NCI-H2227 (cell line): Measurements from ENCODE around the gene JOSD2.
"Not testable (repeated sequence)": the region's sequence is repeated elsewhere in the genome, so short reads cannot be mapped to it uniquely, and the experiment has no call there.

Source experiments
- DNase-seq: peaks from one replicate; lab custom pipeline; 2025; ENCODE audit not compliant: unreplicated experiment; lab: John Stamatoyannopoulos, UW

JOSD2 gene

DNA sequence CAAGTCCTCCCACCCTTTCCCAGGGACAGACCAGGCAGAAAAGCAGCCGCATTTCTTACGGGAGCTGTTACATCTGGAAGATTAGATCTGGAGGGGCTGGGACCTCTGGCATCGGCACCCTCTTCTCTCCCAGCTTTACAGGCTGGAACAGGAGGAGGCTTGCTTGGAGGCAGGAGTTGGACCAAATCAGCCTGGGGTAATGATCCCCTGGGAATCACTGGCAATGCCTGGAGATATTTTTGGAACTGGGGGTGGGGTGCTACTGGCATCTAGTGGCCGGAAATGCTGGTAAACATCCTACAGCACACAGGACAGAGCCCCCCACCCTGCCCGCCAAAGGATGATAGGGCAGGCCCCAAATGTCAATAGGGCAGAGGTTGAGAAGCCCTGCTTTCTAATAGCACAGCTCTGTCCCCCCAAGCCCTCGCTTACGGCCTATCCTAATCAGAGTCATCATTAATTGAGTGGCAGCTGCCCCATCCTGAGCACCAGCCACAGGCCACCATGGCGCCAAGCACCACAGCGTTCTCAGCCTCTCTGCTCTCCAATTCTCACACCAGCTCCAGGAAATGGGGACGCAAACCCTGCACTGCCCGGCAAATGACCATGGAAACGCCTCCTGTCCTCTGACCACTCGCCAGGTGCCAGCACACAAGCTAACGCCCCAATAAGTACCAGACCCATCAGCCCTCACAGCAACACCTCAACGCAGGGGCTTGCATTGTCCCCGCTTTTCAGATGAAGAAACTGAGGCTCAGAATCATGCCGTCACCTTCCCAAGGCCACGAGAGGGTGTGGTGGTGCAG lies 36.6 kb upstream of the JOSD2 start:
- no peak for DNase-seq

DNA sequence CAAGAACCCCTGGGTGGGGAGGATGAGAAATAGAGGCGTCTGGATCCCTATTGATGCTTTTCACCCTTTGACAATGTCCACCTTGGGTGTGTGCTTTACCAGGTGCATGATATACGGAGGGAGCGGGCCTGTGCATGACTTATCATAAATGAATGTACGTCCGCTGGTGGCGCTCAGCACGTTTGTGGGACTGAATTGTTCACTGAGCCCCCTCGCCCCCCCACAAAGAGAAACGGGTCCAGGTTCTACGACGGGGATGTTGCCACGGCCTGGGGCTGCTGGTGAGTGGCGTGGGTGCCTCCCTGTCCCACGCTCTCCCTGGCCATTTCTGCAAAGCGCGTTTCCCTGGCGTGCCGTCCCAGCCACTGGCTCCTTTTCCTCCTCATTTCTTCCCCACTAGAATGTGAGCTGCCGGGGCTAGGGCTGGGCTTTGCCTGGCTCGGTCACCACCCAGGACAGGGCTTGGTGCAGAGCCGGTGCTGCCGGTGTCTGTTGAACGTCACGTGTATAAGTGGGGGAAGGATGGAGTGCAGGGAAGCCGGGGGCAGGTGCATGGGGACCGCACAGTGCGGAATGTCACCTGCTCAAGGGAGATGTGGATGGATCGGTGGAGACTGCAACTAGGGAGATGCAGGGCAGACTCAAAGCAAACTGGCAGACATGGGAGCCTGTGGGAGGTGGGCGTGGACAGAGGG lies 35.7 kb upstream of the JOSD2 start:
- no peak for DNase-seq

DNA sequence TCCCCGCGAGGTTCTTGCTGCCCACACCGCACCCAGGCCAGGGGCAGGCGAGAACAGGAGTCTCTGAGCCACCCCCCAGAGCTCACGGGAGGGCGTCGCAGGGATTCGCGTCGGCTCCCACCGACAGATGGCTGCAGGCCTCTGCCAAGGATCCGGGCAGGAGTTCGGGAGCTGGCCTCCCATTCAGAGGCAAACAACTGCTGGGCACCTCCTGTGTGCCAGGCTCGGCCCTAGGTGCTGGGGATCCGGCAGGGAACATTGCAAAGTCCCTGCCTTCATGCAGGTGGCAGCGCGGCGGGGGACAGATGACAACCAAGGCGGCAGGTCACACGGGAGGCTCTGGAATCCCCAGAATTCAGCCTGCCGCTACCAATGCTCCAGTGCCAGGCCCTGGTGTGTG lies 32.0 kb upstream of the JOSD2 start:
- DNase-seq: no peak

DNA sequence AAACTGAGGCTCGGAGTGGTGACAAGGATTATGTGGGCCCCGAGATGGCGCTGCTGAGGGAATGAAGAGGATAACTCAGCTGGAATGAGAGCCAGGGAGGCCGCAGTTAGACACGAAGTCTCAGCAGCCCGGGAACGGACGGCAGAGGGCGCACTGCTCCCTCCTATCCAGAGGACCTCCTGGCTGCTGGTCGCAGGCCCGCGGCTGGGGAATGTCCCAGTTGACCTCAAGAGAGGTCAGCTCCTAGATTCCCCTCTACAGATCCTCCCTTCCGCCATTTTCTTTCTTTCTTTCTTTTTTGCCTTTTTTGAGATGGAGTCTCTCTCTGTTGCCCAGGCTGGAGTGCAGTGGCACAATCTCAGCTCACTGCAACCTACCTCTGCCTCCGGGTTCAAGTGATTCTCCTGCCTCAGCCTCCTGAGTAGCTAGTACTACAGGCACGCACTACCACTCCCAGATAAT lies 26.8 kb upstream of the JOSD2 start:
- peak; percentile 81 for DNase-seq

DNA sequence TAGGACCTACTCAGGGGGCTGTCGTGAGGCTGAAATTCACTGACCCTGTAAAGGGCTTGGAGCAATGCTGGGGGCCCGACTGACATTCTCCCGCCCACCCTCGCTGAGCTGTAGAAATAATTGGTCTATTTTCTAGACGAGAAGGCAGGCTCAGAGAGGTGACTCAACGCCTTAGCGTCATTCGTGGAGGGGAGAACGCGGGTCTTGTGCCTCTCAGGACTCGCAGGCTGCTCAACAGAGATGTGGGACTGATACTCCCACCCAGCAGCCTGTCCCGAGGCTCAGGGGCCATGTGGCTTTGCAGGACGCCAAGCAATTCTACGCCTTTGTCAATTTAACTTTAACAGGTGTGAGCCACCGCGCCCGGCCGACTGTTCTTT lies 26.3 kb upstream of the JOSD2 start:
- no peak for DNase-seq

DNA sequence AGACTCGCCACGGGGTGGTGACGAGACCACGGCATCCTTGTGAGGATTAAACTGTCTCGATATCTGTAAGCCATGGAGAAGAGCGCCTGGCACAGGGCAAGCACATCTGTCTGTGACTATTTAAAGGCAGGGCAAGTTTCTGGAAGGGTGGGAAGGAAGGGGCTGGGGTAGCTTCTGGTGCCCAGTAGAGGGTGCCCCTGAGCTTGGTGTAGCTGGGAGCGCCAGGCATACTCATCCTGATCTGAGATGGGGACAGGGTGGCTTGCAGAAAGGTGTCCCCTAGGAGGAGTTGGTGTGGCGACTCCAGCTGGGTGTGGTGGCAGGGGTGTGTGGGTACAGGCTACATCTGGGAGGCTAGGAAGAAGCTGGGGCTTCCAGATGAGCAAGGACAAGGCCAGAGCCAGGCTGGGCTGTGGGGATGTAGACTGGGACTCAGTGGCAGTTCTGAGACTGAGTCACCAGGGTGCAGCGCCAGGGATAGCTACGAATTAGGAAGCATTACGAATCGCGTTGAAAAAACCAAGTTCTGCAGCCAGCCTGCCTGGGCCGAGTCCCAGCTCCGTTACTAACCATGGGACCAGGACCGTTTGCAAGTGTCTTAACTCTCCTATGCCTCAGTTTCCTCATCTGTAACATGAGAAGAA lies 25.8 kb upstream of the JOSD2 start:
- no peak for DNase-seq

DNA sequence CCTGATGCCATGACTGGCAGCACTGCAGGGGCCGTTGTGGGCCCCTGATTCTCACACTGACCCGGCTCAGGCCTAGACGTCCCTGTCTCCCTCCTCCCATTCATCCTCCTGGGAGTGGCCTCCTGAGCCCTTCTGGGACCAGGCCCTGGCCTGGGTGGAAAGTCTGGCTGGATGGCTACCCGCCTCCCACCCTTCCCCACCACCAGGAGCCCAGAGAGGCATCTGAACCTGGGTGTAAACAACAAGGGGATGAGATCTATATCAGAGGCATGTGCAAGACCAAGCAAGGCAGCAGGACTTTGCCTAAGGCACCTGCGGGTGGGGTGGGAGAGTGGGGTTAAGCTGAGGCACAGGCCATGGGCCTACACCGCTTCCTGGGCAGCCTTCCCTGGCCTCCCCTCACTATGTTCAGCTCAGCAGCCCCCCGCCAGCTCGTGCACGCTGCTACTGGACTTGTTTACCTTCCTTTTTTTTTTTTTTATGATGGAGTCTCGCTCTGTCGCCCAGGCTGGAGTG lies 24.7 kb upstream of the JOSD2 start:
- DNase-seq: no peak

DNA sequence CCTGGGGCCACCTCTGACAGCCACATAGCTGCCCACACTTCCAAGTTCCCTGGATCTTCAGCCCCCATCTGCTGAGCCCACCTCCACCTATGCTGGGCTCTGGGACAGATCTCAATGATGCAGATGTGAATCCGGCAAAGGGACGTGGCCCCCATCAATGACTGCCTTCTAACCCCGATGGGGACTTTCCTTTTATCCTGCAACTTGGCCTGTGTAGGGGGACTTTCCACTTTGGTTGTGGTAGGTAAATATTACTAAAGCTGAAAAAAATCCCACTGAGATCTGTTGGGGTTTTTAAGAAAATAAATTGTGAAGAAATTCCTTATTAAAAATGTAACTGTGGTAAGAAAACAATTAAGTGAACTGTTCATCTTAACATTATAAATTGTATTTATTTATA lies 23.5 kb upstream of the JOSD2 start:
- DNase-seq: no peak

DNA sequence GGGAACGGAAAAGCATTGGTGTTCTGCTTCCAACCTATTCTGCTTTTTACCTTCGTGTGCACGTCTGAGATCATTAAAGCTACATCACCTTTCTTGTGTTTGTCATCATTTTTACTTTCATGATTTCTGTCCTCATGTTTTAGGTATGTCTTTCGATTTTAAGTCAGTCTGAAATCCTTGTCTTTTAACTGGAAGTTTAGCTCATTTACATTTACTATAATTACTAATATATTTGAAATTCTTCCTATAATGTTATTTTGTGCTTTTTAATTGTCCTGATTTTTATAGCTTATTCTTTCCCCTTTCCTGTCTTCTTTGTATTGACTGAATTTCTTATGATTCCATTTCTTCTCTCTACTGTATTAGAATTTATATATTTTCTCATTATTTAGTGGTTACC lies 22.0 kb upstream of the JOSD2 start:
- no peak for DNase-seq

DNA sequence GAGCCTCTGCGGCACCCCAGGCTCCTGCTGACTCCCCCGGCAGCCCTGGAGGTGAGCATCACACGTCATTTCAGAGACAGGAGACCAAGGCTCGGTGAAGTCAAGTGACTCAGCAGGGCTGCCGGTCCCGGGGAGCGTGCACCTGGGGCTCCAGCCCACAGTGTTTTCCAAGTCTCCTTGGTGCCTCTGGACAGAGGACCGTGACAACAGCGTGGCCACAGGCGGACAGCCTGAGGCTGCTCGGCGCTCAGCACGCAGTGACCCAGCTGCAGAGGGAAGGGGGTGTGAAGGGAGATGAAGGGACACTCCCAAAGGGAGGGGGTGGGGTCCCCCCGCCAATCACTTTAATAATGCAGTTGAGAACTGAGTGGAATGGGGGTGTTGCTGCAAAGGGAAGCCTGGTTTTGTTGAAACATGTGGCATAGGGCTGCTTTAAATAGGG lies 20.2 kb upstream of the JOSD2 start:
- peak; percentile 18 for DNase-seq

DNA sequence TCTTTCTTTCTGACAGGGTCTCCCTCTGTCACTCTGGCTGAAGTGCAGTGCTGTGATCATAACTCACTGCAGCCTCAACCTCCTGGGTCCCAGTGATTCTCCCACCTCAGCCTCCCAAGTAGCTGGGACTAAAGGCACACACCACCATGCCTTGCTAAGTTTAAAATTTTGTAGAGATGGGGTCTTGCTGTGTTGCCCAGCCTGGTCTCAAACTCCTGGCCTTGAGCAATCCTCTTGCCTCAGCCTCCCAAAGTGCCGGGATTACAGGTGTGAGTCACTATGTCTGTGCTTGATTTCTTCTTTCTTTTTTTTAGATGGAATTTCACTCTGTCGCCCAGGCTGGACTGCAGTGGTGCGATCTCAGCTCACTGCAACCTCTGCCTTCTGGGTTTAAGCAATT lies 17.1 kb upstream of the JOSD2 start:
- not testable (repeated sequence) for DNase-seq

DNA sequence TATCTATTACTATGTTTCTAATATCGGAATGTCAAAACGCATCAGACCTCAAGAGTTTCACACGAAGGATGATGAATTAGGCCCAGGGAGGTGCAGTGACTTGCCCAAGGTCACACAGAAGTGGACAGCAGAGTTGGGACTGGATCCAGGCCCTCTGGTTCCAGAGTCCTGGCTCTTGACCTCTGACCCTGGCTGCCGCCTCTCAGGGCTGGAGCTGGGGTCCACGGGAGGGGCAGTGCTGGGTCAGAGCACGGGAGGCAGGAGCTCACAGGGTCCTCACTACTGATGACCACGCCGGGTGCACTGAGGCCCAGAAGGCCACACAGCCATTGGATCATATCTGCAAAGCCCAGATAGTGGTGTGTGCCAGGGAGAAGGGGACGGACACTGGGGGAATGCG lies 11.9 kb upstream of the JOSD2 start:
- DNase-seq: no peak

DNA sequence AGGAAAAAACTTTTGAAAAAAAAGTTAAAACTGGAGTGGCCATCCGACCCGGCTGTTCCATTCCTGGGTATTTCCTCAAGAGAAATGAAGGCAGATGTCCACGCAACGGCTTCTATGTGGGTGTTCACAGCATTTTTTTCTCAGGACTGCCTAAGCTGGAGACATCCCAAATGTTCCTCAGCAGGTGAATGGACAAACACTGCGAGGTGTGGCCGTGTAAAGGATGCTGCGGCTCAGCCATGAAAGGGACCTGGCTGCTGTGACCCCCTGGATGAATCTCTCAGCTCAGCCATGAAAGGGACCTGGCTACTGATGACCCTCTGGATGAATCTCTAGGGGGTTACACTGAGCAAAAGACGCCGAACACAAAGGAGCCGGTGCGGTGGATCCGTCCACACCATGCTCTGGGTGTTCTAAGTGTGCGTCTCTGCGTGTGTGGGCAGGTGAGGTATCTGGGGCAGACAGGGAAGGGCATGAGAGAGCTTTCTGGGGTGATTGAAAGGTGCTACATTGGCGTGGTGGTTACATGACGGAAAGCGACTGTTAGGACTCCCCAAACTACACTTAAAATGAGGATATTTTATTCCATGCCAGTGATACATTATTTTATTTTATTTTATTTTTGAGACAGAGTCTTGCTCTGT lies 10.0 kb upstream of the JOSD2 start:
- DNase-seq: no peak

DNA sequence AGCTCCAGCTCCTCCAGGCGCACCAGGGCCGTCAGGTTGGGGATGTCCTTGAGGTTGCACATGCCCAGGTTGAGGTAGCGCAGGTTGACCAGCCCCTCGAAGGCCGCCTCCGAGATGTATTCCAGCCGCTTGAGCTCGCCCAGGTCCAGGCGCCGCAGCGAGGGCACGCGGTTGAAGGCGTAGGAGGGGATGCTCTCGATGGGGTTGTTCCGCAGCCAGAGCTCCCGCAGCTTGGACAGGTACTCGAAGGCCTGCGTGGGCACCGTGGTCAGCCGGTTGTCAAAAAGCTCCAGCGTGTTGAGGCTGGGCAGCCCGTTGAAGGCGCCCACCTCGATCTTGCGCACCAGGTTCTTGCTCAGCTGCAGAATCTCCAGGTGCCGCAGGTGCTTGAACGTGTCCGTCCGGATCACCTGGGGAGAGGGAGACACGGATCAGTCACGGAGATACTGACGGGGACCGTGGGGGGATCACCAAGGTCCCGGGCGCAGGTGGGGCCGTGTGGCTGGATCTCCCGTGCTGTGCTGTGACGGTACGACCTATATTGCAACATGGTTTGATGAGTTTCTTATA lies 8.1 kb upstream of the JOSD2 start:
- DNase-seq: no peak

DNA sequence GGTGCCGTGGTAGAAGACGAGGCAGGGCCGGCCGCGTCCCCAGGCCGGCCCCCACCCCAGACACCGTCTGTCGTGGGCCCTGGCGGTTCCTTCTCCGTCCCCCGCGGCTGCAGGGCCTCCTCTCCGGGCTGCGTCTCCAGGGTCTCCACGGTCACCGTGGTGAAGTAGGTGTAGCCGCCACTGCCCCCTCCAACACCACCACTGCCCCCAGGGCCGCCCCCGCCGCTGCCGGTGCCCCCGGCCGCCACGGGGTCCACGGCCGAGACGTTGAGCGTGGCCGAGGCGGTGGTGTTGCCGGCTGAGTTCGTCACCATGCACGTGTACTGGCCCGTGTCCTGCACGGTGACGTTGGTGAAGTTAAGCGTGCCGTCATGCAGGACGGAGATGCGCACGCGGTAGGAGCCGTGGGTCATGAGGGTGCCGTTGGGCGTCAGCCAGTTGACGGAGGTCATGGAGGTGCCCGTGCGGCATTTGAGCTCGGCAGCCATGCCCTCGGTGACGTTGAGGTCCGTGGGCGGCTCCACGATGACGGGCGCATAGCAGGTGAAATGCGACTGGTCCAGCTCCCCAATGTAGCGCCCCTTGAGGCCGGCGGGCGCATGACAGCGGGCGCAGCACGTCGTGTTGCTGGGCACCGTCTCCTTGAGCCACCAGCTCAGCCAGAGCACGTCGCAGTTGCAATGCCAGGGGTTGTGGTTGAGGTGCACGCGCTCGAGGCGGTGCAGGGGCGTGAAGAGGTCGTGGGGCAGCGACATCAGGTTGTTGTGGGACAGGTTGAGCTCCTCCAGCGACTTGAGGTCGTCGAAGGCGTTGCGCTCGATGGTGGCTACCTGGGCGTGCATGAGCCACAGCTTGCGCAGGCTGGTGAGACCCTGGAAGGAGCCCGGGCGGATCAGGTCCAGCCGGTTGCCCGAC lies 7.4 kb upstream of the JOSD2 start:
- DNase-seq: no peak

DNA sequence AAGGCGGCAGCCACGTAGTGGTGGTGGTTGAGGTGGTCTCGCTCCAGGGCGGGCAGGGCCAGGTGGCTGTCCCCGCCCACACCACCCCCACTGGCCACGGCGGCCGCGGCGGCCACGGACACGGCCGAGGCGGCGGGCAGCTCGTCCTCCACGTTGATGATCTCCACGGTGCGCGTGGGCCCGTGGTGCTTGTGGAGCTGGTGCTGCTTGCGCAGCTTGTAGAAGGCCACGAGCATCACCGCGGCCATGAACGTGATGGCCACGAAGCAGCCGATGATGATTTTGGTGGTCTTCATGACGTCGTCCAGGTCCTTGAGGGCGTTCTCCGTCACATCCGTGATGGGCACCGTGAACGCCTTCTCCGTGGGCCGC lies 6.7 kb upstream of the JOSD2 start:
- no peak for DNase-seq

DNA sequence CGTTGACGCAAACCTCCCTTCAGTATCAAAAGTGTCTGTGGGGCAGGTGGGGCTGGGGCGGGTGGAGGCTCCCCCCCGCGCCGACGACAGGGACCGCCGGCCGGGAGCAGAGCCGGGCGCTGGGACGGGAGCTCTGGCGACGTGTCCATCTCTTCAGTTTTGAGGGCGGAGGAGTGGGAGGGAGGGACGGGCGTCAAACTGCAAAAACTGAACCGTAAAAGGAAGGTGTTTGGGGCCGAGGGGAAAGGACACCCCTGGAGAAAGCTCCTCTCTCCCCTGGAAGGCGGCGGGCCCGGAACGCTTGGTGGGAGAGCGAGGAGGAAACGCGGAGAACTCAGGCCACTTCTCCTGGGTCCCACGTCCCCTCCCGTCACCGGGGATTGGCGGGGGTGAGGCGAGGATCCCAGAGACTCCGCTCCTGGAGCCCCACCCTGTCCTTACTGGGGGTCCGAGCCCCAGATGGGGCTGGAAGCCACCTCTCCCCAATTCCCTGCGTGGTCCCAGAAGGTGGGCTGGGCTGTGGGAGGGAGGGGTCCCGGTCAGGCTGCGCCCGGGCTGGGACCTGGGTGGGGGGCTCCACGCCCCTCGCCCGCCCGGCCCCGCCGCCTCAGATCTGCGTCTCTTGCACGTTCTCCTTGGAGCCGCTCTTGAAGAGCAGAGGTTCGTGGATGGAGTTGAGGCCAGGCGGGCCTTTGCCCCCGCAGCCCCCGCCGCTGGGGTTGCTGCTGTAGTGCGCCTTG lies 6.1 kb upstream of the JOSD2 start:
- no peak for DNase-seq

DNA sequence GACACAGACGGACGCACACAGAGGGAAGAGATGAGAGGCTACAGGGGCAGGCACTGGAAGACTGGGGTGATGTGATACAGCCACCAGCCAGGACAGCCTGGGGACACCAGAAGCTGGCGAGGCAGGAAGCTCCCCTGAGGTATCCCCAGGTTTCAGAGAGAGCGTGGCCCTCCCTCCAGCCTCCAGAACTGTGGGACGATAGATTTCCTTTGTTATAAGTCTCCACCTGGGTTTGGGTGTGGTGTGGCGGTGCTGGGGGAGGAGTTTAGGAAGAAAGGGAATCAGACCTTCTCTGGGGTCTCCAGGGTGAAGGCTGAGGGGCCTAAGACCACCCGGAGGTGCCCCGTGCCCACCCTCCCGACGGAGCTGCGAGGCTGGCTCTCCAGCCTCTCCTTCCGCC lies 5.5 kb upstream of the JOSD2 start:
- DNase-seq: no peak

DNA sequence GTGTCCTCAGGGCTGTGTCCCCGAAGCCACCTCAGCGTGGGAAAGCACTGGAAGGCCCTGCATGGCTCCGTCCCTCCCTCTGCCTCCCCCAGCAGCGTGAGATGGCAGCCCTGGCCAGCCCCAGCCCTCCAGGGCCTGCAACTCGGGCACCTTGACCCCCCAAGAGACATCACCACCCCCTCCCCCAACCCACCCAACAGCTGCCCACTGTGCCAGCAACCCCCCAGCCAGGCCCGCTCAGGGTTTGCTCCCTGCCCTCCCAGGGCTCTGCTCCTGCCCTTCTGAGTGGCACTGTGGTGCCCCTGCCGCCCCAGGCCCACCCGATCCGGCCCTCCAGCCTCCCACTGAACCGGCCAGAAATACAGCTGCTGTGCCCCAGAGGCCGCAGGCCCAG lies 4.2 kb upstream of the JOSD2 start:
- DNase-seq: no peak
